DMS153 (cell line): Measurements from ENCODE around the gene ATXN1.
"Not testable (repeated sequence)": the region's sequence is repeated elsewhere in the genome, so short reads cannot be mapped to it uniquely, and the experiment has no call there.

Experiments
- DNase-seq: peaks from one replicate; lab custom pipeline; 2025; lab: John Stamatoyannopoulos, UW

The ATXN1 gene

DNA sequence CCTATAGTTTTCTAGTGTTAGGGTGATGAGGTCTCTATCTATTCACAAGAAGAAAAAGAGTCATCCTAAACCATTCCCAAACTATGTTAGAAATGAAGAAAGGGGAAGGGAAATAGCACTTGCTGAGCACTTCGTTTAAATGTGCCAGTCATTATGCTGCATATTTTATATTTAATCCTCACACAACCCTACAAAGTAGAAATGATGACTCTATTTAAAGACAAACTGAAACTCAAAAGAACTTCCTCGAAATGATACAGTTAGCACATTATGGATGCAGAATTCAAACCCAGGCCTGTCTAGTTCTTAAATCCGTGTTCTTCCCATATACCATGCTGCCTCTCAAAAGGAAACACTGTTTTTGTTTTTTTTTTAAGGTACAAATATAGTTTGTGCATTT lies 348.3 kb downstream of the ATXN1 start:
- no peak for DNase-seq

DNA sequence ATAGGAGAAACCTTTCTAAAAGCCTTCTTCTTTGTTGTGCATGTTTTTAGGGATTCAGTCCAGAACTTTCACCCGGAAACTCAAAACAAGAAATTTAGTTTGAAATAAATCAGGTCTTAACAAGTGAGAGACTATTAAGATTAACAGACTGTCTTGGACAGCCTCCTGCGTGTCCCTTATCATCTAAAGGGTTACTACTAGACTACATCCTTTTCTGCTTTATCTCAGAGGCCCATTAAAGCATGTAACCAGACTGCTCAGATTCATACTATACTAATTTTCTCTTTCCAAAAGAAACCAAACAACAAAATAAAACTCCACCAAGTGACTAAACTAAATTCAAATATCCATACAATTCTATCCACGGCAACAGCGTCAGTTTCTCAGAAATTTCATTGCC lies 349.1 kb downstream of the ATXN1 start:
- no peak for DNase-seq

DNA sequence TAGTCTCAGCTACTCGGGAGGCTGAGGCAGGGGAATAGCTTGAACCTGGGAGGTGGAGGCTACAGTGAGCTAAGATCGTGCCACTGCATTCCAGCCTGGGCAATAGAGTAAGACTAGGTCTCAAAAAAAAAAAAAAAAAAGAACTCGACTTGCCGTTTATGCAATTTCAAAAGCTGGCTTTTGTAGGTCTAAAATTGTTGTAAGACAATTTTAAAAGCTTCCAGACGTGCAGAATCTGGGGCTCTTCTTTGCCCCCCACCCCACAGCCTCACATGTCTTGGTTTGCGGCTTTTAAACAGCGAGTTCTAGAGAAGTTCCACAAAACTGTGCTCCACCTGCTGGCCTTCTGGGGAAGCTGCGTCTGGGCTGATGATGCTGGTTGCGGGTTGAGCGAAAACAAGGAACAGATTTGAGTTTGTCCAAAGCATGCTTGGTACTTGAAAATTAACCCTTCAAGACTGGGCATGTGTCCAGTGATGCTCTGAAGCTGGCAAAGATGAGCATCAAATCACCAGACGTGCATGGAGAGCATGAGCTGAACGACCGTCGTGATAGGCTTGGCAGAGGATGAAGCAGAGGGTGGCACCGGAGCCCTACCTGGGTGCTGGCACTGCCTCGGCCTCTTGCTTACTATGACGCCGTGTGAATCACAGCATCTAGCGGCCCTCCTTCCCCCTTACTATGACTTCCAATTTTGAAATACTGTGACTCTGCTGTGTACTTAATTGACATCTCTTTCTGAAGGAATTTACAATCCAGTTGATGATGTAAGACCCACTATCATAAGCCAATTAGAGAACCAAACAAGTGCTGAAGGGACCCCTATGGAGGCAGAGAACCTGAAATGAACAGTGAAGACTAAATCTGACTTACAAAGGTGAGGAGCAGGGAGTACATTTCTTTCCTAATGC lies 351.5 kb downstream of the ATXN1 start:
- peak; percentile 9 for DNase-seq

DNA sequence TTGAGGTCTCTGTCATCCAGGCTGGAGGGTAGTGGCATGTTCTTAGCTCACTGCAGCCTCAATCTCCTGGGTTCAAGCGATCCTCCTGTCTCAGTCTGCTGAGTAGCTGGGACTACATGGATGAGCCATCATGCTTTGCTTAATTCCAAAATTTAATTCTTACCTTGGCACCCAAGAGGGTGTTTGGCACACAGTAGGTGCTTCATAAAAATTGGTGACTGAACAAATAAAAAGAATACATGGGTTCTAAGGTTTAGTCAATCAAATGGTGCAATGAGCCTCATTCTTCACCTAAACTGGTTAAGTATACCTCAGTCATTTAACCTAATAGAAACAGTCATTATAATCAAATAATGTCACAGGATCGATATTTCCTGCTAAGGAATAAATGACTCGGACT lies 352.5 kb downstream of the ATXN1 start:
- no peak for DNase-seq

DNA sequence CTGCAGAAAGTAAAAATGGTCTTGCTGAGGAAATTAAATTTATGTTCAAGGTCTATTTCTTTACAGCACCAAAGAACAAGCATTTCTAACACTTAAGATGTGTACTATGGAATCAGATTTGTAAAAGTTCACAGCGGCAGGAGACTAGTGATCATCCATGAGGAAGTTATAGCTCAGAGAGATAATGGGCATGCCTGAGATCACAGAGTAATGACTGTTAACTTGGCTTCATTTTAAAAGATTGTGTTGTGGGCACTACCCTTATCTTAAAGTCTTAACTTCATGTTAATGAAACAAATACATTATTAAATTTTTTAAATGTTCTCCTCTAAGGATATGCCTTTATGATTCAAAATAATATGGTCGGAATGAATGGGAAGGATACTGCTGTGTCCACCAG lies 354.3 kb downstream of the ATXN1 start:
- no peak for DNase-seq

DNA sequence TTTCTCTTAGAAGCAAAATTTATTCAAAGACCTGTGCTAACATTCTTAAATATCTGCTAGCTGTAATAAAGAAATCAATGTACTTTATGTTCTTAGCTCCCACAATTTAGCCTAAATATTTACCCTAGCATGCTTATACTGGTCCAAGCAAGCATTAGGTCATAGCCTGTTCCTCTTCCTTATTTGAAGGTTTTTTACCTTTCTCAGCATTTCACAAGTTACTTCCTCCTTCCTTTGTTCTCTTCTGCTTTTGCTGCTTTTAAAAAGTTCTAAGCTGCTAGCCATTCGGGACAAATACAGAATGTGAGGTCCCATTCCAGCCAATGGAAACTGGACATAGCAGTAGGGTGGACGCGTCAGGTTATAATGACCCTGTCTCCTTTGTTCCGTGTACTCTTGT lies 354.7 kb downstream of the ATXN1 start:
- DNase-seq, result not testable (repeated sequence)

DNA sequence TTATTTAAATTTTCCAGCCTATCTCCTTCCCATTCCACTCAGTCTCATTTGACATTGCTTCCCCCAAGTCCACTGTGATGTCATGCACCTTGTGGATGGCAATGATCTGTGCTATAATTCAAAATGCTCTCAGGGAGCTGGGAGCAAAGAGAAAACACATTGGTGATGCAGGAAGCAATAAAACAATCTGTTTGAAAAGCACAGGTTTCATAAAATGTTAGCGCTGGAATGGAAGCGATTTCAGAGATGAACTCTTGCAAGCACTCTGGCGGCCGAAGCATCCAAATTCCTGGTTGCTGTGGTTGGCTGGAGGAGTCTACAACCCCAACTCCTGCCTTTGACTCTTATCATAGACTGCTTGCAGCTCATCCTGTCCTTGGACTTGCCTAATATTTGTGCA lies 355.9 kb downstream of the ATXN1 start:
- no peak for DNase-seq

DNA sequence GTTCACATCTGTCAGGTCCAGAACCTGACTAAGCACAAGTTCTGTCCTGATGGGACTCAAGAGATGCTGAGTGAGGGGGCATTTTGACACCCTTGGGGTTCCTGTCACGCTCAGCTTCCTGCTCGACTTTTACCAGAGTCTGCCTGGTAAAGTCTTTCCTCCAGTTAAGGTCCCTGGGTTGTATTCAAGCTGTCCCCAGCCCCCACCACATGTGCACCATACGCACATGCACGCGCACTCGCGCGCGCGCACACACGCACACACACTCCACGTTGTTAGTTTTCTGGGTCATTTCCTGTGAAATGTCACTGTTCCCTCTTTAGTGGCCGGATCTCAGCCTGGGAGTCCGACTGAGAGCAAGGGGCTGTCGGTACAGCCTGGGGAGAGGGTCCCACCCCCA lies 356.8 kb downstream of the ATXN1 start:
- no peak for DNase-seq

DNA sequence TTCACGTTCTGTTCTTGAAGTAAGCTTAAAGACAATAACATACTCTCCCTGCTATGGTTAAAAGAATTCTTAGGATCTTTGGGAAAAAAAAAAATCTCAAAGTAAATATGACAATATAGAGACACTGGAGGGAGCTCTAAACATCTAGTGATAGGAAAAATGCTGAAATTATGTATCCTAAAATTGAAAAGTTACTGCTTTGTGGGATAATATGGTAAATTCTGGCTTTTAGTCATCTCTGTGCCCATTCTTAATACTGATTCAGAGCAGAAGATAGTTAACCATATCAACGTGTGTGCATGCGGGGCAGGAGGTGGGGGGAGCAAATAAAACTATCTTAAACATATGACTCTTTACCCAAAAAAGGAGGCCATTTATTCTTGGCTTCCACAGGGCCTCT lies 357.4 kb downstream of the ATXN1 start:
- DNase-seq, result no peak

DNA sequence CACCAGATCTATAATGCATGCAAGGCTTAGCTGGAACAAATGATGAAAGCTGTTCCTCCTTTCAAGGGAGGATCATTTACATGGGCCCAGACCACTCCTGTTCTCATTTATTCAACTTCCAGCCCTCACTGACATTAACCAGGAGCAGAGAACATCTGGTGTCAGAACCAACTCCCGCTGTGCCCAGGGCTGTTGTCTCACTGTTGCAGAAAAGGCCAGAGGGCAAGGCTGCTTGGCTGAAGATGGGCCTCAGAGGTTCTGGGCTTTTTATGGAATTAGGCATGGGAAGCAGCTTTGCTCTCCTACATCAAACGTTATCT lies 358.7 kb downstream of the ATXN1 start:
- DNase-seq, result no peak

DNA sequence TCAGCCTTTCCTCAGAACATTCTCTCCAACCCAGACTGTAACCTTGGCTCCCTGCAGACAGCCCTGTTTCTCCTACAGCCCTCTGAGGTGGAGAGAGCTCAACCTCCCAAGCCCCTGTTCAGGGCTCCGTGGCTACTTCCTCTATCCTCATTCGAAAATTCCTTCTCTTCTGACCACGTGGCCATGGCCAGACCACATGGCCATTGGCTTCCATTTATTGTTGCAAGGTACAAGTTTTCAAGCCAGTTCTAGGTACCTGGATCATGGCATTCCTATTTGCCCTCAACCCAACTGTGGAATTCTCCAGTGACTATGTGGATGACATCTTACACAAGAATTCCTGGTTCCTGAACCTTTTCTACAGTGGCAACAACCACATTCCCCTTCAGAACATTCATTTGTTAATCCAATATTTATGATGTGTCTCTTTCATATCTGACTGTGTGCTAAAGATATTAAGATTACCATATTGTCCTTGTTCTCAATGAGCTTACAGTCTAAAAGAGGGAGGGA lies 361.0 kb downstream of the ATXN1 start:
- no peak for DNase-seq

DNA sequence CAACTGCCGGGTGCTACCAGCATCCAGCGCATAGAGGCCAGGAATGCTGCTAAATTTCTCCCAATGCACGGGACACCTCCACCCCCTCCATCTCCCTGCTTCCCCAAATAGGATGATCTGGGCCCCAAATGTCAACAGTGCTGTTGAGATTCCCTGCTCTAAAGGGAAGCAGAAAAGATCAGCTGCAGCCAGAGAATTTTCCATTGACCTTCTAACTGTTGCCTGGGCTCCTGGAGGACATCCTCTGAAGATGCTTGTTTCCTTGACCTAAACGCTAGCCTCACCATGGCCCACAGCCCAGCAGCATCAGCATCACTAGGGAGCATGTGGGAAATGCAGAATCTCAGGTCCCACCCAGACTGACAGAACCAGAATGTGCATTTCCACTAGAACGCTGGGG lies 361.6 kb downstream of the ATXN1 start:
- DNase-seq, result no peak

DNA sequence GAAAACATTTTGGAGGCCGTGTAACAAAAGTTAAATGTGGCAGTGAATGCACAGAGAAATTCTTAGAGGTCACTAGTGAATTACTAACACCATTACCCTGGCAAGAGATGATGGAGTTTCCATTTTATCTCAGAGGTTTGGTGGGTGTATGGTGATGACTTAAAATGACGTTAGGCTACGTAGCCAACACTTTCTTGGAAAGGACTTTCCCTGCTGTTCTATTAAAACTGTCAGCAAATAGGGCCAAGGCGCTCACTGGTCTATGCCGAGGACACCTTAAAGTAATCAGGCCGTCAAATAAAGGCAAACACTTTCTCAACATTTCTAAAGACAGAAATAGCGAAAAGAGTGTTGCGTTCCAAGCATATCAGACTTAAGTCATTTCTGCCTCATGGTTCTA lies 362.1 kb downstream of the ATXN1 start:
- DNase-seq, result no peak

DNA sequence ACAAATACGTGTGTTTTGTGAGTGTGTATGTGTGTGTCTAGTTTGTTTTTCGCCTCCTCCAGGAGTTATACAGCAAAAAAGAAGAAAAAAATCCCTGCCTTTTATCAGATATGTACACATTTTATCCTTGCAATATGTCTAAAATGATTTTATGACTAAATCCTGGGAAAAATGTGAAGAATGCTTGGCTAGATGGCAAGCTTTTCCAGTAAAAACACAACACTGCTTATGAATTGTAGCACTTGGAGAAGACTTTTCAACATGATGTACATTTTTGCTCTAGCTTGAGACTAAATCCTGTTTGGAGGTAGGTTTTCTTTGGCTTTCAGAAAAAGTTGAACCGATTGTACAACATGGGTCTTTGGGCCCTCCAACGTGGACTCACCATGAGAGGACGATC lies 362.7 kb downstream of the ATXN1 start:
- no peak for DNase-seq

DNA sequence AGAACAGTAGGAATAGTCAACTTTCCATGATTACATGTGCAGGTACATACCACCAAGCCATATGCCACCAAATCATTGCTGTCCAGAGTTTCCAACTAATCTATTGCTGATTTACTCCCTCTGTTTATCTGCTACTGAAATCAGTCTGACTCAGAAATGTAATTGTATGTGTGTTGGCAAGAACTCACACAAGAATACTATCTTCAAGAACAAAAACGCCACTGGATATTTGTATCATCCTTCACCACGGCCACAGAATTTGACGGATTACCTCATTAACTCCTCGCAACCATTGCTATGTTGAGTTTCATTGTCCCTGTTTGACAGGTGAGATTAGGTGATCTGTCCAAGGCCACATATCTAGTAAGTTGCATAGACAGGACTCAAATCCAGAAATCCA lies 363.6 kb downstream of the ATXN1 start:
- no peak for DNase-seq

DNA sequence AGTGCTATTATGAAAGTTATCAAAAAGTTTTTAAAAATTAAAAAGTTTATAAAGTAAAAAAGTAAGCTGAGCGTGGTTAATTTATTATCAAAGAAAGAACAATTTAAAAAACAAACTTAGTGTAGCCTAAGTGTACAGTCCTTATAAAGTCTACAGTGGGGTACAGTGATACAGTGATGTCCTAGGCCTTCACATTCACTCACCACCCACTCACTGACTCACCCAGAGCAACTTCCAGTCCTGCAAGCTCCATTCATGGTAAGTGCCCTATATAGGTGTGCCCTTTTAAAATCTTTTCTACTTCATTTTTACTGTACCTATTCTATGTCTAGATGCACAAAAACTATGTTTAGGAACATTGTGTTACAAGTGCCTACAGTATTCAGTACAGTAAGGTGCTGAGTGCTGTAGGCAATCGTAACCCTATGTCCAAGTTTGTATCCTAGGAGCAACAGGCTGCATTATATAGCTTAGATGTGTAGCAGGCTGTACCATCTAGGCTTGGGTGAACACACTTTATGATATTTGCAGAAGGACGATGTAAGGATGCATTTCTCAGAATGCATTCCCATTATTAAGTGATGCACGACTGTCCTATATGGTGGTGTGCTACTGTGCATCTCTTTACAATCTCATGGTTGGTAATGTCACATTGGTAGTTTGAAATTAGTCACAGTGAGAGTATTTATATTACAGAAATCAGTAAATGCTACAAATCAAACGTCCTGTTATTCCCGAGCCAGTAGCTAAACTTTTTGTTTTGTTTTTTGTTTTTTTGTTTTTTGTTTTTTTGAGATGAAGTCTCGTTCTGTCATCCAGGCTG lies 364.6 kb downstream of the ATXN1 start:
- no peak for DNase-seq

DNA sequence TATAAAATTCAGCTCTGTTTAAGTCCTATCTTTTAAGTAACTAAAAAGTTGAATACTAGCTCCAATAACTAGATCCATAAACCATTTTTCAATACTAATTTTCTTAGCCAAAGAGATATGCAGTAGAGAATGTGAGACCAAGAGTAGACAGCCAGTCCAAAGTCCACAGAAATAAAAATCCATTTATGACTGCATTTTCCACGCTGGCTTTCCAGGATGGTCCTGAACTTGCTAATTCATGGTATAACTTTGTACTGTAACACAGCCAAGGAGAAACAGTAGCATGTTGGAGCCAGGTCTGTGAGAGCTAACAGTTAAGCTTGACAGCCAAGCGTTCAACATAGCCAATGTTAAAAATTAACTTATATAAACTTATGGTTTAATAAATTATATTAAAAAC lies 366.6 kb downstream of the ATXN1 start:
- DNase-seq, result no peak

DNA sequence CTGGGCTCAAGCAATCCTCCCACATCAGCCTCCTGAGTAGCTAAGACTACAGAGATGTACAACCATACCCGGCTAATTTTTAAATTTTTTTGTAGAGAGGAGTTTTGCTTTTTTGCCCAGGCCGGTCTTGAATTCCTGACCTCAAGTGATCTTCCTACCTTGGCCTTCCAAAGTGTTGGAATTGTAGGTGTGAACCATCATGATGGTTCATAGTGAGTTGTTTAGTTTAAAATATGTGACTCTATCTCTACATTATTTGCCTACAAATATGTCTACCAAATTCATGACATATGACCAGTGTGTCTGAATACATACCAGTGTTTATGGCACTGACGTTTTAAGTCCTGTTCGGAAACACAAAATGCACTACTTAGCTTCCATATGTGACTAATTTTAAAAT lies 367.9 kb downstream of the ATXN1 start:
- no peak for DNase-seq

DNA sequence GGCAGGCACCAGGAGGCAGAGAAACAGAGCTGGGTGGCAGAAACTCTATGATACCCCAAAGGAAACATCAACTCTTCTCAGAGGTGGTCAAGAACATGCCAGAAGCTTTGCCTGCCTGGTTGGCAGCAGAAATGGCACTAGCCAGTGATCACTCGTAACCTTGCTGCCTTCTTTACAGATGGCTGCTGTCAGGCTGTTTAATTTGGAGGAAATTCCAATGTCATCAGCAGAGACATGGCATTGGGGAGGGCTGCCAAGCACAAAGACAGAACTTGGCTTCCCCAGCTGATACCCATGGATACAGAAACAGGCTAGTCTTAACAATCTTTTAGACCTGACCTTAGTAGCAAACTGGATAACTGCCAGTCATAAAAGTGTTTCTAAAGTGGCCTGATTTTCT lies 369.2 kb downstream of the ATXN1 start:
- no peak for DNase-seq

DNA sequence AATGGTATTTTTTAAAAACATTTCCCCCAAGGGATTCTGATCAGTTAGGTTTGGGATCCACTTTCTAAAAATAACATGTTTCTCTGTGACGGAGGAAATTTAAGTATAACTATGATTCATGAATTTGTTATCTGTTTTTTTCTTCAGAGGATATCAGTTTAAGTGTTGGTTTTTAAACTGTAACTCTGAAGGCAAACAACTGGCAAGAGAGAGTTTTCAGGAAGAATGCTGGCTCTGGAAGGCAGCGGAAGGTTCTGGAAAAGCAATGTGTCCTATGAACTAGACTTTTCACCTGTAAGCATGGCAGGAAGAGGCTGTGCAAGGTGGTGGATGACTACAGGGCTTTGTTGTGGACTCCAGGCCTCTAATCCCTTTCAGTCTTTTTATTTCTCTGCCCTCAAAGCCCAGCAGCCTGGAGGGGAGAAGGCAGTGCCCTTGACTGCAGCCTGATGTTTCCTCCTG lies 369.8 kb downstream of the ATXN1 start:
- no peak for DNase-seq

DNA sequence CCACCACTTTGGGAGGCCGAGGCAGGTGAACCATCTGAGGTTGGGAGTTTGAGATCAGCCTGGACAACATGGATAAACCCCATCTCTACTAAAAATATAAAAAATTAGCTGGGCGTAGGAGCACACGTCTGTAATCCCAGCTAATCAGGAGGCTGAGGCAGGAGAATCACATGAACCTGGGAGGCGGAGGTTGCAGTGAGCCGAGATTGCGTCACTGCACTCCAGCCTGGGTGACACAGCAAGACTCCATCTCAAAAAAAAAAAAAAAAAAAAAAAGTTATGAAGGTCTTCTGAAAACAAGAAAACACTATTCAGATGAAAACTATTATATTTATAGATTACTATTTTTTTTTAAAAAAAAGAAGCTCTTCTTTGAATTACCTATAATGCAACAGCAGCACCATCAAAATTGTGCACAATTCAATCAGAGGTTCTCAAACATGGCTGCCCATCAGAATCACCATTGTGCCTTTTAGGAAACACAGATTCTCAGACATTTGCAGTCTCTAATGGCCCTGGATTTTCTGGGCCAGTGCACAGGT lies 370.3 kb downstream of the ATXN1 start:
- not testable (repeated sequence) for DNase-seq

DNA sequence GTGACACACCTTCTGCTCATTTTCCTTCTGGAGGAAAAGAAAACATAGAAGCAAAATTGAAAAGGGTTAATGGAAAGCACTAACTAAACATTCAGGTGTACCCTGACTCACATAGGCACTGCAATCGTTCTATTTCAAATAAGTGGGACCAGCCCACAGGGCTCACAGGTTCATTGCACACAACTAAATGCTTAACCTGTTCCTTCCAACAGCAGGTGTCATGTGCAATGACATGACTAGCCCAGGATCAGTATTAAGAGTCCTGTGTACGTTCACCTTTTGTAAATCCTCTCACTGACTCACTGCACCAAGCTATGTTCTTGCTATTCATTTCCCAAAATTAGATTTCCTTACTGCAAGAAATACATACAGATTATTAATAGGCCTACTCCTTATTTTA lies 371.6 kb downstream of the ATXN1 start:
- no peak for DNase-seq

DNA sequence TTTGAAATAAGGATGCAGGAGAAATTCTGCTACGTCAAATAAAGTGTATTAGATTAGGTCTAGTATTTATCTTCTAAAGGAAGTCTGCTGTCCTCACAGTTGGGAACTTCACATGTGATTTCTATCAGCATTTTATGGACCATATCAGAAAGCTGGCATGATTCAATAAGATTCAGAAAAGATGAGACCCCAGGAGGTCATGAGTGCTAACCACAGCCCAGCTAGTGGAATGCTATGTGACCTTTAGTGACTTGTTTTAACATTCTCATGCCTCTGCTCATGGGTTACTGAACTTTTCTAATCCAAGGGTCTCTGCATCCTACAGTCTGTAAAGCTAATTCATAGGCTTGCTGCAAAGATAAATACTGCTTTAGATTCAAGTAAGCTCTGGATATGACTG lies 372.8 kb downstream of the ATXN1 start:
- no peak for DNase-seq
